ENCODE measurements around the gene ATF4.

- TF ChIP-seq SPI1 (IDR thresholded peaks at IDR 0.05; ENCODE audit: low read depth, low read length) (no peak), TAF1 (IDR thresholded peaks at IDR 0.05; ENCODE audit: low read depth, low read length) (peak; percentile 99)
Observed at GRCh38 chr22:39520226-39521105, at the start of gene ATF4.

Data from GM12891 (cell line).